Memory B cell (primary cell): ENCODE measurements around the gene ATMIN.
A peak's percentile ranks its signal among the peaks of the same experiment; 100 is the strongest.

Experiments used
- ATAC-seq: fragments of 150-1000 bp; cut with Tn5 transposase; 2 replicates; pipeline ENCODE4 v1.10.0; 2021; ENCODE audit warnings: low read depth, mild to moderate bottlenecking, moderate library complexity
- DNase-seq, 2 donors: peaks; one replicate each; pipeline ENCODE4 v3.0.0; 2022; ENCODE audit warnings: low spot score in 2 of 2
- H3K27ac Mint-ChIP-seq: one replicate; pipeline ENCODE4 v1.8.0; 2022; ENCODE audit warnings: mild to moderate bottlenecking, moderate library complexity, mixed read lengths
- H3K27me3 Mint-ChIP-seq: one replicate; pipeline ENCODE4 v1.8.0; 2022; ENCODE audit warnings: mixed read lengths
- H3K36me3 Mint-ChIP-seq: one replicate; pipeline ENCODE4 v1.8.0; 2022; ENCODE audit warnings: mild to moderate bottlenecking, mixed read lengths
- H3K4me1 Mint-ChIP-seq: one replicate; pipeline ENCODE4 v1.8.0; 2022; ENCODE audit warnings: mixed read lengths
- H3K4me3 Mint-ChIP-seq: one replicate; pipeline ENCODE4 v1.8.0; 2022; ENCODE audit warnings: mild to moderate bottlenecking, moderate library complexity, mixed read lengths
- H3K9me3 Mint-ChIP-seq: one replicate; pipeline ENCODE4 v1.8.0; 2022; ENCODE audit warnings: mixed read lengths

Gene ATMIN

DNA sequence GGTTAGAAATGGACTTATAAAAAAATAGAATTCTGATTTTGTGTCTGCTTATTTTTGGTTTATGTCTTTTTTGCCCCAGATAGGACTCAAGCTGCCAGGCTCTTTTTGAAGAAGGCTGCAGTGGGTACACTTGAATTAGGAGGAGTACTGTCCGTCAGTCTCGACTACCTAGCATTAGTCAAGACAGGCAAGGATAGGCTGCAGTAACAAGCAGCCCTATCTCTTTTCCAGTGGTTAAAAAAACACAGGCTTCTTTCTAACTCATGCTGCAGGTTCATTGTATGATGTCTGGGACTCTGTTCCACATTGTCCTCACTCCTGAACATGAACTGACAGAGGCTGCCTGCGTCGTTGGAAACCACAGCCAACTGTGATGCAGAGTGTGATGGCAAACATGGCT lies 33.4 kb downstream of the ATMIN start:
- no peak overlapping the region for H3K27ac Mint-ChIP-seq
- H3K9me3 Mint-ChIP-seq = no peaks in the 10 kb centered on the region
- no peaks in the 10 kb centered on the region for H3K27me3 Mint-ChIP-seq
- DNase-seq = no peak
- H3K4me3 Mint-ChIP-seq = no peak overlapping the region
- no peak for ATAC-seq
- H3K4me1 Mint-ChIP-seq = no peaks in the 10 kb centered on the region
- no peaks in the 10 kb centered on the region for H3K36me3 Mint-ChIP-seq

DNA sequence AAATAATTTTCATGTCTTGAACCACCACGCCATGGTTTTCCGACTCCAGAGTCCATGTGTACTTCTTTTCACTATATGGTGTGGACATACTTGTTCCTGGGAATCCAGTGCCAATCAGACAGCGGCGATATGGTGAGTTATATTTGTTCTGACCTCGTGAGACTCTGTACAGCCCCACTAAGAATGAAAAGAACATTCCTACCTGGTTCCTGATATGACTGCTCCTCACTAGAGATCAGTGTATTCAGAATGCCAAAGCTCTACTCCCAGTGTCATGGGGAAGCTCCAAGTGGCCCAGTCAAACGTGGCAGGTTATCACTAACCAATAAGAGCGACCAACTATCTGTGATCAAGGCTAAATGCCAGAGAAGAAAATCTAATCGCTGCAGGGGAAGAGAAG lies 35.3 kb downstream of the ATMIN start:
- DNase-seq = no peak
- ATAC-seq = no peak
- Mint-ChIP-seq H3K27me3 (no peaks in the 10 kb centered on the region), H3K9me3 (no peaks in the 10 kb centered on the region), H3K4me1 (no peaks in the 10 kb centered on the region), H3K4me3 (no peak overlapping the region), H3K27ac (no peak overlapping the region), H3K36me3 (no peaks in the 10 kb centered on the region)

DNA sequence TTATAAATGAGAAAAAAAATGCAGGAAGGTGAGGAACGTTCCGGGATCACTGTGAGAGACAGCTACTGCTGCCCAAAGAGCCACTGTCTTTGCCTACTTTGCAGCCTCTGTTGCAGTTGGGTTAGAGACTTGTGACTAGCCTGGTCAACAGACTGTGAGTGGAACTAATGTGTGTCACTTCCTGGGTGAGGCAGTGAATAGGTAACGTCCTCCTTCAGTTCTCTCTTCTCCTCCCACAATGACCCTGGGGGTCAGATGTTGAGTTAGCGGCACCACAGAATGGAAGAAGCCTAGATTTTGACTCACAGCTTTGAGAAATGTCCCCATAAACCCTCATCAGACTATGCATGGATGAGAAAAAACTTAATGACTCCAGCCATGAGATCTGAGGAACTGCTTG lies 36.2 kb downstream of the ATMIN start:
- DNase-seq (no peak), ATAC-seq (no peak)
- Mint-ChIP-seq H3K27me3 (no peaks in the 10 kb centered on the region), H3K4me3 (no peak overlapping the region), H3K9me3 (no peaks in the 10 kb centered on the region), H3K36me3 (no peaks in the 10 kb centered on the region), H3K4me1 (no peaks in the 10 kb centered on the region), H3K27ac (no peak overlapping the region)

DNA sequence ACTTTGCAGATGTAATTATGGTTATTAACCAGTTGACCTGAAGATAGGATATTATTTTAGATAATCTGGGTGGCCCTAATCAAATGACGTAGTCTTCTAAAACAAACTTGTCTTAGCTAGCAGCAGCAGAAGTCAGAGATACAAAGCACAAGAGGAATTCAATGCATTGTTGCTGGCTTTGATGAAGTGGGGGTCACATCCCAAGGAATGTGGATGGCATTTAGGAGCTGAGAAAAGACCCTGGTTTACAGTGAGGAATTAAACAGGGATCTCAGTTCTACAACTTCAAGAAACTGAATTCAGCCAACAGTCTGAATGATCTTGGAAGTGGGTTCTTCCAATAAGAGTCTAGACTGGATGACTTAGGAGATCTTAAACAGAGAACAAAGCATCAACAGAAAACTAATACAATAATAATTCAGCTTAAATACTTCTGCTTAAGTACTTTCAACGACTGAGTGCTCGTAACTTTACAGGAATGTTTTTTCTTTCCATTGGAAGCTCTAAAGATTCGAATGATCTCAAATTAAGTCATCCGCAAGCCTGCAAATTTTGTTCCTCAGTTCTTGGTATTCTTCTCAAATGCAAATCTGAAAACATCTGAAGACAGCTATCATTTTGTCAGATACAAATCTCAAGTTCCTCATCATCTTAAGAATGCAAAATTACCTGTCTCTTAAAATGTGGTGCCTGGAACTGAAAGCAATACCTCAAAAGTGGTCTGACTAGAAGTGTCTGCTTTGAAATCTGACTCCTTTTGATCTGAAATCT lies 38.1 kb downstream of the ATMIN start:
- H3K4me3 Mint-ChIP-seq = no peak overlapping the region
- no peaks in the 10 kb centered on the region for H3K36me3 Mint-ChIP-seq
- no peaks in the 10 kb centered on the region for H3K4me1 Mint-ChIP-seq
- no peaks in the 10 kb centered on the region for H3K27me3 Mint-ChIP-seq
- H3K27ac Mint-ChIP-seq = no peak overlapping the region
- ATAC-seq (no peak), DNase-seq (no peak)
- no peaks in the 10 kb centered on the region for H3K9me3 Mint-ChIP-seq

DNA sequence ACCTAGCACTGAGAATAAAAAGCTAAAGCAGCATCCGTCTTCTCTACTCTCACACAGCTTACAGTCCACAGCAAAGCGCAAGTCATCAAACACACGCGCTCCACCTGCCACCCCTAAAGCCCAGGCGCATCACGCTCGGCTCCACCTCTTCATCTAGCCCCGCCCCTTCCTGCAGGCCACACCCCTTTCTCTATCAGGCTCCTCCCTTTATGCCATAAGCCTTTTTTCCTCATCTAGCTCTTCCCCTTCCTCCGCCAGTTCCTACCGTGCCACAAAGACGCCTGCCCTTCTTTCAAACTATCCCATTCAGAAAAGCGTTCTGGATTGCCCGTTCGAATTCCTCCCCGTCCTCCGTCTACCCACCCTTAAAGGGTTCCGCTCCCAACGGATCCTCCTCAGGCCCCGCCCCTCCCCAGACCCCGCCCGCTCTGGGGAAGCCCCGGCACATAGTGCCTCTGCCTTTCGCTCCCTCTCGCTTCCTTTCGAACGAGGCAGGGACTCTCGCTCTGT lies 41.0 kb downstream of the ATMIN start:
- H3K27ac Mint-ChIP-seq = no peak overlapping the region
- DNase-seq (peak; percentile 98 to 99), ATAC-seq (peak; percentile 78)
- H3K36me3 Mint-ChIP-seq = no peaks in the 10 kb centered on the region
- H3K9me3 Mint-ChIP-seq = no peaks in the 10 kb centered on the region
- H3K4me3 Mint-ChIP-seq = no peak overlapping the region
- H3K4me1 Mint-ChIP-seq = no peaks in the 10 kb centered on the region
- H3K27me3 Mint-ChIP-seq = no peaks in the 10 kb centered on the region

DNA sequence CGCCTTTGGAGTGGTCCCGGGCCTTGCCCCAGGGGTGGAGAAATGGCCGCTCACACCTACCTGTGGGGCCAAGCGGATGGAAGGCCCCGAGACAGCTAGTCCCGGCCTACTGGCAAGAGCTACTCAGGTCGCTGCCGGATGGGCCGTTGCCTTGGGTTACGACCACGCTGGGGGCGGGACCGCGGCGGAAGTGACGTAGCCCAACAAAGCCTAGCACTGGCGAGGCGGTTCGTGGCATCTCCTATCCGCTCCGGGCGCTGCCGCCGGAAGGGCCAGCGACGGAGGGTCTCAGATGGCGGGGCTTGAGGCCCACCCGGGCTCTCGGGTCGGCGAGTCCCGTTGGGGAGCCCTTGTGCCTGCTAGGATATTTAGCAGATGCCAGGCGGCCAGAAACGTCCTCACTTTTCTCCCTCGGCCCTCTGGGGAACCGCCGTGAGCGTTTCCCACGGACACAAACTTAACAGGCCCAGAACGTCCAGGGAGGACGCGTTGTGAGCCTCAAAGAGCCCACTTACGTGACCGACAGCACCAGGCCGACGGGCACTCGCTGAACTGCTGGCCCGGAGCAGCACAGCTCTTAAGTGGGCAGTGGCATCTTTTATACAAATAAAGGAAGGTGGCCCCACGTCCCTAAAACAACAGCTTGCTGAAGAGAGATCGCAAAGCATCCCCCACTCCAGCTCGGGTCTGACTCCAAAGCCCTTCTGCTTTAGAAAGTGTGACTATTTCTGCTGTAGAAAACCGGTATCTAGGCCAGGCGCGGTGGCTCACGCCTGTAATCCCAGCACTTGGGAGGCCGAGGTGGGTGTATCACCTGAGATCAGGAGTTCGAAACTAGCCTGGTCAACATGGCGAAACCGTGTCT lies 41.7 kb downstream of the ATMIN start, which contains the start of gene C16orf46:
Gene C16orf46, minus strand, starts transcription at position 163 of the 865 bp plus-strand sequence. CDS start 13,283 bp downstream, outside the sequence.
- no peak within 1 kb of the TSS for H3K27ac Mint-ChIP-seq
- no peaks in the 10 kb centered on the region for H3K36me3 Mint-ChIP-seq
- no peaks in the 10 kb centered on the region for H3K9me3 Mint-ChIP-seq
- peak in 1 of 2 donors; percentile 98 for DNase-seq
- H3K4me3 Mint-ChIP-seq = peak within 1 kb of the TSS; percentile 25
- no peaks in the 10 kb centered on the region for H3K4me1 Mint-ChIP-seq
- H3K27me3 Mint-ChIP-seq = no peaks in the 10 kb centered on the region
- ATAC-seq = peak; percentile 81

DNA sequence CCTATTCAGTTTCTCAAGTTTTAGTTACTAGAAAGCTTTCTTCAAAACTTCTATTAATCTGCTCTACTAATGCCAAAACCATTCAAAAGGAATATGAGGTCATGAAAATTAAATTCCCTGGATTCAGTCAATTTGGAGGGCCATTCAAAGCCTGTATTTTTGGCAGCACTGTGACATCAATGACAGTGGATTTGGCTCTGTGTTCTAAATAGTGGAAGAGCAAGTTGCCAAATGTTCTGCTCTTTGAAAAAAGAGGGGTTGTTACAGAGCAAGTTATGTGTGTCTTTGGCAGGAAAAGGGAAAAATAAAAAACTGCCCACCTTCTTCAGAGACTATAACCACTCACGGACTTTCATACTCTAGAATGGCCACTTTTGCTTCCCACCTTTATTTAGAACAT lies 44.6 kb downstream of the ATMIN start:
- no peak for ATAC-seq
- no peak for DNase-seq
- no peak overlapping the region for H3K4me3 Mint-ChIP-seq
- H3K36me3 Mint-ChIP-seq = no peaks in the 10 kb centered on the region
- H3K9me3 Mint-ChIP-seq = no peaks in the 10 kb centered on the region
- no peaks in the 10 kb centered on the region for H3K4me1 Mint-ChIP-seq
- H3K27me3 Mint-ChIP-seq = no peaks in the 10 kb centered on the region
- no peak overlapping the region for H3K27ac Mint-ChIP-seq

DNA sequence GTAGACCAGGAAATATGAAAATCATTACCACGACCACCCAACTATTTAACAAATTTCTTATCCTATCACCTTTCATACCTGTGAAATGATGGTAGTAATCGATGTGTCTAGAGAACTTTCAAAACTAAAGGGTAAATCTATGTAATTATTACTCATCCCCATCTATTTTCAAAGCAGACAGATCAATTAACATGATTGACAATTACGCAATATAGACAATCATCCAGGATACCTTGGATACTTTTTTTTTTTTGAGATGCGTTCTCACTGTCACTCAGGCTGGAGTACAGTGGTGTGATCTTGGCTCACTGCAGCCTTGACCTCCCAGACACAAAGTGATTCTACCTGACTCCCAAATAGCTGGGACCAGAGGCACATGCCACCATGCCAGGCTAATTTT lies 45.4 kb downstream of the ATMIN start:
- H3K27ac Mint-ChIP-seq = no peak overlapping the region
- no peaks in the 10 kb centered on the region for H3K4me1 Mint-ChIP-seq
- no peaks in the 10 kb centered on the region for H3K36me3 Mint-ChIP-seq
- no peaks in the 10 kb centered on the region for H3K27me3 Mint-ChIP-seq
- no peaks in the 10 kb centered on the region for H3K9me3 Mint-ChIP-seq
- ATAC-seq = no peak
- no peak for DNase-seq
- no peak overlapping the region for H3K4me3 Mint-ChIP-seq

DNA sequence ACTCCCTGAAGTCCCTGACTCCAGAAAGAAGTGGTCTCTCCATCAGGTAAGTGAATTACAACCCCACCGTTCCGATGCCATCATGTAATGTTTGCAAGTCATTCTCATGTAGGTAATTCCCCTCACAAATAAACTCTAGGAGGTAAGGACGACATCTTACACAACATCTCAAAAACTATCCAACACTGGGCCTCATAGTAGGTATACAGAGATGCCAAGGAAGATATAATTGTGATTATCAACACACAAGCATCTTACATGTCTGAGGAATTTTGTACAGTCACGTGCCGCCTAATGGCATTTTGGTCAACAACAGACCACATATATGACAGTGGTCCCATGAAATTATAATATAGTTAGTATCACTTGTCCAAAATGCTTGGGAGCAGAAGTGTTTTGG lies 53.2 kb downstream of the ATMIN start:
- DNase-seq (no peak), ATAC-seq (no peak)
- no peak overlapping the region for H3K4me3 Mint-ChIP-seq
- peaks cover 7% of the 10 kb centered on the region for H3K36me3 Mint-ChIP-seq
- no peaks in the 10 kb centered on the region for H3K27me3 Mint-ChIP-seq
- no peaks in the 10 kb centered on the region for H3K4me1 Mint-ChIP-seq
- H3K27ac Mint-ChIP-seq = no peak overlapping the region
- no peaks in the 10 kb centered on the region for H3K9me3 Mint-ChIP-seq

DNA sequence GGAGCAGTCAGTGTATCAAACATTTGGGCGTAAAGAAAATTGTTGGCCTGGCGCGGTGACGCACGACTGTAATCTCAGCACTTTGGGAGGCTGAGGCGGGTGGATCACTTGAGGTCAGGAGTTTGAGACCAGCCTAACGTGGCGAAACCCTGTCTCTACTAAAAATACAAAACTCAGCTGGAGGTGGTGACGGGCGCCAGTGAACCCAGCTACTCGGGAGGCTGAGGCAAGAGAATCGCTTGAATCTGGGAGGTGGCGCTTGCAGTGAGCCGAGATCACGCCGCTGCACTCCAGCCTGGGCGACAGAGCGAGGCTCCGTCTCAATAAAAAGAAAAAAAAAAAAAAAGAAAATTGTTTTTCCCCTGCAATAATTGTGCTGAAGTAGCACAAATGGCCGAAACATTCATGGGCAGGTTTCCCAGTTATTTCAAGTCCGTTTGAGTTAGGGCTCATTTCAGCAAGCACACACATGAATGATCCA lies 59.2 kb downstream of the ATMIN start:
- Mint-ChIP-seq H3K27ac (no peak overlapping the region), H3K4me3 (peak overlapping the region; percentile 82), H3K9me3 (peaks cover 1% of the 10 kb centered on the region), H3K4me1 (peaks cover 5% of the 10 kb centered on the region), H3K36me3 (peaks cover 2% of the 10 kb centered on the region), H3K27me3 (no peaks in the 10 kb centered on the region)
- DNase-seq = no peak
- ATAC-seq = no peak

DNA sequence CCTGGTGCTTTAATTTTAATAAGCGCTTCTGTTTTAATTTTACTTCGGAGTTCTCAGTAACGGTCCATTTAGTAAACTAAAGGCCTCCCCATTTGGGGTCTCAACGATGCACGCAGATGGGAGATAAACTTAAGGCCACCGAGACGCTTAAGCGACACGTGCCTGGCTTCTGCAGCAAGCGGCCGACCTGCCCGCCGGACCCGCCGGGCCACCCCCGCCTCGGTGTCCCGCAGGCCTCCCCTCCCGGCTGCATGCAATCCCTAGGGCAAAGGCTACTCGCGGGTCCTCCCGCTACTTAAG lies 60.0 kb downstream of the ATMIN start:
- peaks cover 1% of the 10 kb centered on the region for H3K9me3 Mint-ChIP-seq
- no peak overlapping the region for H3K27ac Mint-ChIP-seq
- H3K27me3 Mint-ChIP-seq = no peaks in the 10 kb centered on the region
- ATAC-seq = no peak
- no peaks in the 10 kb centered on the region for H3K36me3 Mint-ChIP-seq
- H3K4me1 Mint-ChIP-seq = peaks cover 5% of the 10 kb centered on the region
- H3K4me3 Mint-ChIP-seq = peak overlapping the region; percentile 82
- DNase-seq = no peak

DNA sequence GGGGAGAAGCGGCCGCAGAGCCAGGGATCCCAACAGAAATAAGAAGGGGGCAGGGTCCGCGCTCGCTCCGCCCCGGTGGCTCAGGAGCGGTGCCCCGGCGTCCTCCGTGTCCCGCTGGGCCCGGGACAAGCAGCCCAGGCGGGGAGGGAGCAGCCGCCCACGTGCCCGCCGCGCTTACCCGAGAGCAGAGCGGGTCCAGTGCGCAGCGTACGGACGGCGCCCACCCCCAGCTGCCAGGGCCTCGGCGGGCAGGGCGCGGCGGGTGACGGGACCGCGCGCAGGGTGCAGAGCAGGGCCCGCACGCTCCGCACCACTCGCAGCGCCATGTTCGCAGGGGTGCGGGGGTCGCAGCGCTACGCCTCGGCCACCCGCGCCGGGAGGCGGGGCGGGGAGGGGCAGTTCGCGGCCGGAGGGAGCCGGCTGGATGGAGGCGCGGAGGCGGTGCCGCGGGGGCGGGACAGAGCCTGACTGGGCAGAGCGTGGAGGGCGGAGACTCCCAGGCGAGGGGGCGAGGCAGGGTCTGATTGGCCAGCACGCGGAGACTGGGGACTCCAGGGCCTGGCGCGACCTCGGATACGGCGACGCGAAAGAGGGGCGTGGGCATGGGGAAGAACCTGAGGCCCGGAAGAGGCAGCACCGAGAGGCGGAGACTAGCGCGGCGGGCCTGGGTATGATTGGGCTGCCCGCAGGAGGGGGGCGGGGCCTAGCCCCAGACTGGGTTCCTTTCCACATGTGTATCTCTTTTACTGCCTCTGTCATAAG lies 60.5 kb downstream of the ATMIN start, which contains the start of gene GCSH:
Gene GCSH, minus strand, starts transcription at position 443 of the 762 bp plus-strand sequence. Its CDS starts 117 bp downstream, at position 326.
- H3K9me3 Mint-ChIP-seq = peaks cover 1% of the 10 kb centered on the region
- ATAC-seq = peak; percentile 95
- H3K36me3 Mint-ChIP-seq = no peaks in the 10 kb centered on the region
- no peaks in the 10 kb centered on the region for H3K27me3 Mint-ChIP-seq
- peak within 1 kb of the TSS; percentile 82 for H3K4me3 Mint-ChIP-seq
- H3K27ac Mint-ChIP-seq = peak within 1 kb of the TSS; percentile 71
- peaks cover 5% of the 10 kb centered on the region for H3K4me1 Mint-ChIP-seq
- DNase-seq = peak; percentile 92 to 98

DNA sequence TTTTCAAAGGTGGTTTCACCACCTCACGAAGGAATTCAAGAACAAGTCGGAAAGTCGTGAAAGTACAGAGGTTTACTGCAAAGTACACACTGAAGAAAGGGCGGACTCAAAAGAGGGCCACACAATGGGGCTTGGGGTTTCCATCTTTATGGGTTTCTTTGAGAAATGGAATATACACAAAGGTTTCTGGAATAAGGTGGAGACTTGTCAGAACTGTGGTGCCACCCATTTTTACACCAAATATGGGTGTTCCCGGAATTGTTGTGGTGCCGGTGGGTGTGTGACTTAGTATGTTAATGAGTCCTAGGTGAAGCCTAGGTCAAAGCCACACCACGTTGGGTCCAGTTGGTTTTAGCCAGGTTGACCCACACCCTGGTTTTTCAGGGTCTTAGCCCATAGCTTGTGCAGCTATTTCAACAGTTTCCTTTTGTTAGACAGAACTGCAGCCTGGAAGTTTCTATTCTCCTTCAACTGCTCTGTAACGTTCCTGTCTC lies 61.1 kb downstream of the ATMIN start:
- H3K27ac Mint-ChIP-seq = peak overlapping the region; percentile 71
- no peak for DNase-seq

More for the DNA sequence above, 61.1 kb downstream of the ATMIN start:
- Mint-ChIP-seq H3K27me3 (no peaks in the 10 kb centered on the region), H3K9me3 (peaks cover 1% of the 10 kb centered on the region), H3K4me1 (peaks cover 5% of the 10 kb centered on the region), H3K36me3 (no peaks in the 10 kb centered on the region), H3K4me3 (peak overlapping the region; percentile 64)
- ATAC-seq = no peak
